Left lung (tissue), 10 donors: ENCODE results near the gene HSDL2. TPM values are rescaled to one million over a fixed set of nuclear protein-coding genes. Genes with fewer than 3 reads are reported as not detected.

Experiments used
- ATAC-seq: fragments of 200-7000 bp; cut with Tn5 transposase; one replicate; pipeline ENCODE4 v1.9.1; 2020; ENCODE audit warnings: moderate library complexity
- DNase-seq, 4 donors: peaks; one replicate each; pipeline ENCODE4 v3.0.0-alpha.2; 2013 to 2020
- H3K27ac ChIP-seq, 2 donors: fragments of 200-600 bp; sonication (generic) in 1 of 2; one replicate each; pipeline versions ENCODE4 v1.5.0 to v1.8.0; 2020 to 2021
- H3K27me3 ChIP-seq, 2 donors: fragments of 200-600 bp; sonication (generic) in 1 of 2; one replicate each; pipeline versions ENCODE4 v1.5.0 to v1.8.0; 2020 to 2021
- H3K36me3 ChIP-seq, 2 donors: fragments of 200-600 bp; sonication (generic) in 1 of 2; one replicate each; pipeline versions ENCODE4 v1.5.0 to v1.8.0; 2020 to 2021
- H3K4me1 ChIP-seq, 2 donors: fragments of 200-600 bp; one replicate each; pipeline ENCODE4 v1.8.0; 2021
- H3K4me3 ChIP-seq, 2 donors: fragments of 200-600 bp; sonication (generic) in 1 of 2; one replicate each; pipeline versions ENCODE4 v1.5.0 to v1.8.0; 2020 to 2021; ENCODE audit warnings: mild to moderate bottlenecking in 1 of 2
- H3K9me3 ChIP-seq, 2 donors: fragments of 200-600 bp; sonication (generic) in 1 of 2; one replicate each; pipeline versions ENCODE4 v1.5.0 to v1.8.0; 2020 to 2021
- CTCF ChIP-seq, 2 donors: fragments of 200-600 bp; sonication (generic) in 1 of 2; IDR thresholded peaks; one replicate each; pipeline versions ENCODE4 v1.5.0 to v1.8.0; 2021; ENCODE audit warnings: antibody characterized with exemption in 2 of 2
- intact Hi-C, 2 donors: fragments of 100-400 bp; cut with DNase I; formaldehyde crosslinking; loops; one replicate each; pipeline versions ENCODE4 v1.11.2 to v1.14.2; 2022
- polyA plus RNA-seq, 6 donors: library from polyadenylated mRNA; unstranded; fragments of 120-200 nt; gene quantifications; one replicate each; pipeline ENCODE4 v1.2.1, GENCODE V29; 2013; ENCODE audit not compliant: insufficient read length in 6 of 6
- total RNA-seq, 2 donors: library from RNA; stranded (reverse); fragmentation: NEBNext Ultra II Directional; extraction: Animal tissue kit (Norgen Biotek cat#: 25700); gene quantifications; one replicate each; pipeline ENCODE4 v1.2.1, GENCODE V29; 2021
- donor health status: DM: no; HTN: yes; CAD: no.
- donor health status: DM: no; HTN: no; CAD: no.

The HSDL2 gene
- total and polyA plus RNA-seq, 8 donors, result 40.3 to 77.9 (median 64.2) TPM

- TF ChIP-seq CTCF (IDR thresholded peaks at IDR 0.05), result no peak
- Histone ChIP-seq H3K27ac (peak overlapping the region; percentile 99), H3K9me3 (no peaks in the 10 kb centered on the region), H3K4me3 (peak overlapping the region; percentile 71 to 78), H3K36me3 (no peaks in the 10 kb centered on the region), H3K4me1 (peaks cover 0 to 58% of the 10 kb centered on the region in 2 donors), H3K27me3 (no peaks in the 10 kb centered on the region)
- intact Hi-C loops, result no loop called here
- ATAC-seq, result peak; percentile 95
- peak; percentile 99 to 100 (median 100) for DNase-seq
Observed at GRCh38 chr9:112379177-112380101, 469 bp upstream of the HSDL2 start.

- peaks cover 0 to 67% of the 10 kb centered on the region in 2 donors for H3K4me1 ChIP-seq
- no peaks in the 10 kb centered on the region for H3K36me3 ChIP-seq
- H3K27me3 ChIP-seq, result no peaks in the 10 kb centered on the region
- no peaks in the 10 kb centered on the region for H3K9me3 ChIP-seq
- ATAC-seq (peak; percentile 3), DNase-seq (peak in 2 of 4 donors; percentile 32 to 43)
- H3K4me3 ChIP-seq, result peak overlapping the region; percentile 71 to 78
- intact Hi-C loops, result no loop called here
- H3K27ac ChIP-seq, result peak overlapping the region; percentile 99
- TF ChIP-seq CTCF (IDR thresholded peaks at IDR 0.05), result no peak
Observed at GRCh38 chr9:112380825-112381221, 915 bp downstream of the HSDL2 start.

DNA sequence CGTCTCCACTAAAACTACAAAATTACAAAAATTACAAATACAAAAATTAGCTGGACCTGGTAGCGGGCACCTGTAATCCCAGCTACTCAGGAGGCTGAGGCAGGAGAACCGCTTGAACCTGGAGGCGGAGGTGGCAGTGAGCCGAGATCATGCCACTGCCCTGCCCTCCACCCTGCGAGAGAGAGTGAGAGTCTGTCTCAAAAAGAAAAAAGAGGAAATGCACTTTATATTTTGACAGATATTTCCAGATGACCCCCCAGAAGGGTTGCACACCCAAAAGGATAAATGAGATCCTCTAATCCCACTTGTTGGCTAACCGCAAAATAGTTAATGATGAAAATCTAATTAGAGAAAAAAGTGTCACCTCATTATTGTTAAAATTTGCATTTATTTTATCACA lies 2.2 kb downstream of the HSDL2 start:
- TF ChIP-seq CTCF (IDR thresholded peaks at IDR 0.05), result no peak
- no peaks in the 10 kb centered on the region for H3K36me3 ChIP-seq
- intact Hi-C loops, result no loop called here
- DNase-seq (no peak), ATAC-seq (no peak)
- H3K4me3 ChIP-seq, result no peak overlapping the region
- H3K4me1 ChIP-seq, result peaks cover 0 to 59% of the 10 kb centered on the region in 2 donors
- H3K27ac ChIP-seq, result no peak overlapping the region
- no peaks in the 10 kb centered on the region for H3K9me3 ChIP-seq
- H3K27me3 ChIP-seq, result no peaks in the 10 kb centered on the region

DNA sequence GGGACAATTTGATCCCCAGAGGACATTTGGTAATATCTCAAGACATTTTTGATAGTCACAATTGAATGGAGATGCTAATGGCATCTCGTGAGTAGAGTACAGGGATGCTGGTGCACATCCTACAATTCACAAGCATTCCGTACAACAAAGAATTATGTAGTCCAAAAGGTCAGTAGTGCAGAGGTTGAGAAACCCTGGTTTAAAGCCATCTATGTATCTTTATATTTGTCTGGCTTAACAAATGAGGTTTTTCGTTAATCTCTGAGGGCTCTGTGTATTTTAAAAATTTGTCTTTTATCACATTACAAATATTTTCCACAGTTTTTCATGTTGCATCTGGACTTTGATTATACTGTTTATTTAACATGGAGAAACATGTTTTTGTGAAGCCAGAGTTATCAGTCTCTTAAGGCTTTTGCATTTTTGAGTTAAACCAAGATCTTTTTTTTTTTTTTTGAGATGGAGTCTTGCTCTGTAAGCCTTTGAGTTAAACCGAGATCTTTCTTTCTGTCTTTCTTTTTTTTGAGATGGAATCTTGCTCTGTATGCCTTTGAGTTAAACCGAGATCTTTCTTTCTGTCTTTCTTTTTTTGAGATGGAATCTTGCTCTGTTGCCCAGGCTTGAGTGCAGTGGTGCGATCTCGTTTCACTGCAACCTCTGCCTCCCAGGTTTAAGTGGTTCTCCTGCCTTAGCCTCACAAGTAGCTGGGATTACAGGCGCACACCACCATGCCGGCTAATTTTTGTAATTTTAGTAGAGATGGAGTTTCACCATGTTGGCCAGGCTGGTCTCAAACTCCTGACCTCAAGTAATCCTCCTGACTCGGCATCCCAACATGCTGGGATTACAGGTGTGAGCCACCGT lies 2.8 kb downstream of the HSDL2 start:
- ATAC-seq, result no peak
- Histone ChIP-seq H3K27me3 (no peaks in the 10 kb centered on the region), H3K36me3 (no peaks in the 10 kb centered on the region), H3K27ac (no peak overlapping the region), H3K4me3 (no peak overlapping the region), H3K4me1 (peaks cover 0 to 52% of the 10 kb centered on the region in 2 donors), H3K9me3 (no peaks in the 10 kb centered on the region)
- no peak for TF ChIP-seq CTCF (IDR thresholded peaks at IDR 0.05)
- no peak for DNase-seq
- intact Hi-C loops, result no loop called here

GRCh38 chr9:112384219-112384618 lies 4.3 kb downstream of the HSDL2 start:
- intact Hi-C loops, result no loop called here
- peak overlapping the region in 1 of 2 donors; percentile 61 for H3K27ac ChIP-seq
- H3K4me1 ChIP-seq, result peaks cover 0 to 41% of the 10 kb centered on the region in 2 donors
- H3K4me3 ChIP-seq, result no peak overlapping the region
- DNase-seq (no peak), ATAC-seq (no peak)
- H3K27me3 ChIP-seq, result no peaks in the 10 kb centered on the region
- H3K36me3 ChIP-seq, result no peaks in the 10 kb centered on the region
- no peaks in the 10 kb centered on the region for H3K9me3 ChIP-seq
- no peak for TF ChIP-seq CTCF (IDR thresholded peaks at IDR 0.05)
